GM23338 (cell line): ENCODE results near the gene ZNF662. TPM values are rescaled to one million over a fixed set of nuclear protein-coding genes. Genes with fewer than 3 reads are reported as not detected.

Experiments
- ATAC-seq: fragments of 200-7000 bp; cut with Tn5 transposase; 3 replicates; pipeline ENCODE4 v1.9.1; 2020
- DNase-seq: peaks from one replicate; pipeline ENCODE4 v3.0.0-alpha.2; 2015; ENCODE audit warnings: low spot score
- H2AFZ ChIP-seq: fragments of 200-600 bp; sonication (generic); 2 replicates; pipeline ENCODE4 v1.8.0; 2016; ENCODE audit warnings: antibody characterized with exemption, mild to moderate bottlenecking, moderate library complexity
- H3F3A ChIP-seq: fragments of 200-600 bp; sonication (generic); replicated peaks from 2 replicates; pipeline ENCODE4 v1.8.0; 2017; ENCODE audit warnings: antibody characterized with exemption, mixed run types, low read depth
- H3K27ac ChIP-seq: fragments of 200-600 bp; sonication (generic); 2 replicates; pipeline ENCODE4 v1.6.1; 2016; ENCODE audit warnings: low read depth
- H3K27me3 ChIP-seq: fragments of 200-600 bp; sonication (generic); 2 replicates; pipeline ENCODE4 v1.8.0; 2016; ENCODE audit warnings: mild to moderate bottlenecking, mixed run types, moderate library complexity; ENCODE audit not compliant: insufficient read depth
- H3K36me3 ChIP-seq: fragments of 200-600 bp; sonication (generic); 2 replicates; pipeline ENCODE4 v1.8.0; 2016; ENCODE audit warnings: mild to moderate bottlenecking; ENCODE audit not compliant: insufficient read depth
- H3K4me1 ChIP-seq: fragments of 200-600 bp; sonication (generic); 2 replicates; pipeline ENCODE4 v1.8.0; 2016; ENCODE audit warnings: mild to moderate bottlenecking, moderate library complexity; ENCODE audit not compliant: insufficient read depth
- H3K4me2 ChIP-seq: fragments of 200-600 bp; sonication (generic); 2 replicates; pipeline ENCODE4 v1.7.1; 2017; ENCODE audit warnings: mixed run types
- H3K4me3 ChIP-seq: fragments of 200-600 bp; sonication (generic); 2 replicates; pipeline ENCODE4 v1.6.1; 2016; ENCODE audit warnings: mixed run types
- H3K79me2 ChIP-seq: fragments of 200-600 bp; sonication (generic); replicated peaks from 2 replicates; pipeline ENCODE4 v1.8.0; 2017; ENCODE audit warnings: mild to moderate bottlenecking; ENCODE audit not compliant: insufficient read depth
- H3K9me2 ChIP-seq: fragments of 200-600 bp; sonication (generic); 2 replicates; pipeline ENCODE4 v1.8.0; 2017; ENCODE audit not compliant: insufficient read depth
- H4K20me1 ChIP-seq: fragments of 200-600 bp; sonication (generic); replicated peaks from 2 replicates; pipeline ENCODE4 v1.8.0; 2017; ENCODE audit warnings: mild to moderate bottlenecking; ENCODE audit not compliant: insufficient read depth
- H3K27ac Mint-ChIP-seq: 2 replicates; pipeline ENCODE4 v1.8.0; 2020; ENCODE audit warnings: inconsistent platforms, mild to moderate bottlenecking, moderate library complexity, mixed read lengths
- H3K27me3 Mint-ChIP-seq: 3 replicates; pipeline ENCODE4 v1.8.0; 2022; ENCODE audit warnings: low read depth, mild to moderate bottlenecking, moderate library complexity, mixed read lengths, inconsistent platforms; ENCODE audit not compliant: insufficient read depth, poor library complexity
- H3K36me3 Mint-ChIP-seq: 3 replicates; pipeline ENCODE4 v1.8.0; 2021; ENCODE audit warnings: low read depth, mild to moderate bottlenecking, inconsistent platforms, moderate library complexity, mixed read lengths
- H3K4me1 Mint-ChIP-seq: 3 replicates; pipeline ENCODE4 v1.8.0; 2020; ENCODE audit warnings: mild to moderate bottlenecking, inconsistent platforms, mixed read lengths
- H3K4me3 Mint-ChIP-seq: 3 replicates; pipeline ENCODE4 v1.8.0; 2021; ENCODE audit warnings: moderate library complexity, mild to moderate bottlenecking, inconsistent platforms, mixed read lengths
- H3K9me3 Mint-ChIP-seq: 3 replicates; pipeline ENCODE4 v1.8.0; 2020; ENCODE audit warnings: moderate library complexity, mild to moderate bottlenecking, inconsistent platforms, mixed read lengths
- EZH2 ChIP-seq: fragments of 200-600 bp; sonication (generic); IDR thresholded peaks from one replicate; pipeline ENCODE4 v1.8.0; 2017; ENCODE audit warnings: antibody characterized with exemption, mild to moderate bottlenecking, low read depth; ENCODE audit not compliant: unreplicated experiment
- NANOG ChIP-seq: IDR thresholded peaks from 2 replicates; pipeline ENCODE4 v1.6.1; 2016; ENCODE audit warnings: antibody characterized with exemption, borderline replicate concordance
- STAT1 ChIP-seq: IDR thresholded peaks from one replicate; pipeline ENCODE4 v1.6.1; 2016; ENCODE audit warnings: antibody characterized with exemption; ENCODE audit not compliant: unreplicated experiment
- ZNF331 ChIP-seq: fragments of 250-450 bp; sonication (Bioruptor Pico); IDR thresholded peaks from 2 replicates; pipeline ENCODE4 v1.5.0; 2020; ENCODE audit warnings: low read depth, mild to moderate bottlenecking, moderate library complexity
- polyA plus RNA-seq: library from polyadenylated mRNA; unstranded; fragments of >200 nt; fragmentation: Nextera tagmentation; extraction: Ambion mirVana; gene quantifications from 2 replicates; pipeline ENCODE4 v1.2.1, GENCODE V29; 2016
- total RNA-seq: library from RNA; depleted of rRNA; stranded (reverse); fragments of >200 nt; shearing (Covaris generic); gene quantifications from 2 replicates; pipeline ENCODE4 v1.2.3, GENCODE V29; 2014
- TF ChIP-seq, protein P1 (sequence below): fragments of 250-450 bp; sonication (Bioruptor Pico); IDR thresholded peaks from 2 replicates; pipeline ENCODE4 v1.5.0; 2020; ENCODE audit warnings: mild to moderate bottlenecking, moderate library complexity

ZNF662 gene
- total and polyA plus RNA-seq, 2 experiments from 2014 or later, result 0.84 to 1.5 TPM

DNA sequence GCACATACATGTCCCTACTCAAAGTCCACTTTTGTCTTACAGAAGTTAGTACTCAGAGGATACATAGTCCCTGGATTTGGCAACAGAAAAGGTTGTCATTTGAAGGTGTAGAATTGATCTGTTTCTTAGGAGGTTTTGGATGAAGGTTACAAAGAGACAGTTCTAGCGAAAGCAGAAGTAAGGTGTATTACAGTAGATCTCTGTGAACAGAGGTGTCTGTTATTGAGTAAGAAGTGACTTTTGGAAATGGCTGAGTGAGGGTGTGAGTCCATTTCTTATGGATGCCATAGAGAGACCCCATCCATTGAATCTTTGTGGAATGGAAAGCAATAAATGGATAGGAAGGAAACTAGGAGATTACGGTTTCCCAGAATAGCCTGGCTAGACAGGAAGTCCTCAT lies 5.6 kb downstream of the ZNF662 start:
- Mint-ChIP-seq H3K4me1 (peaks cover 2% of the 10 kb centered on the region; the same call in 1 of the 3 replicates), H3K27ac (no peak overlapping the region), H3K9me3 (peaks cover 57% of the 10 kb centered on the region), H3K4me3 (no peak overlapping the region), H3K36me3 (peaks cover 64% of the 10 kb centered on the region), H3K27me3 (peaks cover 12% of the 10 kb centered on the region)
- Histone ChIP-seq H3K9me2 (0 out of 2 replicates have a peak, but pooled peaks cover 3% of the 10 kb centered on the region), H3K27ac (no peak overlapping the region), H3K4me3 (no peak overlapping the region), H3K4me1 (no peaks in the 10 kb centered on the region), H3K4me2 (no peak overlapping the region), H3K27me3 (no peaks in the 10 kb centered on the region), H3F3A (no peaks in the 10 kb centered on the region), H4K20me1 (no peaks in the 10 kb centered on the region), H3K36me3 (peaks cover 29% of the 10 kb centered on the region), H2AFZ (no peak overlapping the region), H3K79me2 (no peaks in the 10 kb centered on the region)
- DNase-seq (no peak), ATAC-seq (no peak)
- TF ChIP-seq, protein P1, sequence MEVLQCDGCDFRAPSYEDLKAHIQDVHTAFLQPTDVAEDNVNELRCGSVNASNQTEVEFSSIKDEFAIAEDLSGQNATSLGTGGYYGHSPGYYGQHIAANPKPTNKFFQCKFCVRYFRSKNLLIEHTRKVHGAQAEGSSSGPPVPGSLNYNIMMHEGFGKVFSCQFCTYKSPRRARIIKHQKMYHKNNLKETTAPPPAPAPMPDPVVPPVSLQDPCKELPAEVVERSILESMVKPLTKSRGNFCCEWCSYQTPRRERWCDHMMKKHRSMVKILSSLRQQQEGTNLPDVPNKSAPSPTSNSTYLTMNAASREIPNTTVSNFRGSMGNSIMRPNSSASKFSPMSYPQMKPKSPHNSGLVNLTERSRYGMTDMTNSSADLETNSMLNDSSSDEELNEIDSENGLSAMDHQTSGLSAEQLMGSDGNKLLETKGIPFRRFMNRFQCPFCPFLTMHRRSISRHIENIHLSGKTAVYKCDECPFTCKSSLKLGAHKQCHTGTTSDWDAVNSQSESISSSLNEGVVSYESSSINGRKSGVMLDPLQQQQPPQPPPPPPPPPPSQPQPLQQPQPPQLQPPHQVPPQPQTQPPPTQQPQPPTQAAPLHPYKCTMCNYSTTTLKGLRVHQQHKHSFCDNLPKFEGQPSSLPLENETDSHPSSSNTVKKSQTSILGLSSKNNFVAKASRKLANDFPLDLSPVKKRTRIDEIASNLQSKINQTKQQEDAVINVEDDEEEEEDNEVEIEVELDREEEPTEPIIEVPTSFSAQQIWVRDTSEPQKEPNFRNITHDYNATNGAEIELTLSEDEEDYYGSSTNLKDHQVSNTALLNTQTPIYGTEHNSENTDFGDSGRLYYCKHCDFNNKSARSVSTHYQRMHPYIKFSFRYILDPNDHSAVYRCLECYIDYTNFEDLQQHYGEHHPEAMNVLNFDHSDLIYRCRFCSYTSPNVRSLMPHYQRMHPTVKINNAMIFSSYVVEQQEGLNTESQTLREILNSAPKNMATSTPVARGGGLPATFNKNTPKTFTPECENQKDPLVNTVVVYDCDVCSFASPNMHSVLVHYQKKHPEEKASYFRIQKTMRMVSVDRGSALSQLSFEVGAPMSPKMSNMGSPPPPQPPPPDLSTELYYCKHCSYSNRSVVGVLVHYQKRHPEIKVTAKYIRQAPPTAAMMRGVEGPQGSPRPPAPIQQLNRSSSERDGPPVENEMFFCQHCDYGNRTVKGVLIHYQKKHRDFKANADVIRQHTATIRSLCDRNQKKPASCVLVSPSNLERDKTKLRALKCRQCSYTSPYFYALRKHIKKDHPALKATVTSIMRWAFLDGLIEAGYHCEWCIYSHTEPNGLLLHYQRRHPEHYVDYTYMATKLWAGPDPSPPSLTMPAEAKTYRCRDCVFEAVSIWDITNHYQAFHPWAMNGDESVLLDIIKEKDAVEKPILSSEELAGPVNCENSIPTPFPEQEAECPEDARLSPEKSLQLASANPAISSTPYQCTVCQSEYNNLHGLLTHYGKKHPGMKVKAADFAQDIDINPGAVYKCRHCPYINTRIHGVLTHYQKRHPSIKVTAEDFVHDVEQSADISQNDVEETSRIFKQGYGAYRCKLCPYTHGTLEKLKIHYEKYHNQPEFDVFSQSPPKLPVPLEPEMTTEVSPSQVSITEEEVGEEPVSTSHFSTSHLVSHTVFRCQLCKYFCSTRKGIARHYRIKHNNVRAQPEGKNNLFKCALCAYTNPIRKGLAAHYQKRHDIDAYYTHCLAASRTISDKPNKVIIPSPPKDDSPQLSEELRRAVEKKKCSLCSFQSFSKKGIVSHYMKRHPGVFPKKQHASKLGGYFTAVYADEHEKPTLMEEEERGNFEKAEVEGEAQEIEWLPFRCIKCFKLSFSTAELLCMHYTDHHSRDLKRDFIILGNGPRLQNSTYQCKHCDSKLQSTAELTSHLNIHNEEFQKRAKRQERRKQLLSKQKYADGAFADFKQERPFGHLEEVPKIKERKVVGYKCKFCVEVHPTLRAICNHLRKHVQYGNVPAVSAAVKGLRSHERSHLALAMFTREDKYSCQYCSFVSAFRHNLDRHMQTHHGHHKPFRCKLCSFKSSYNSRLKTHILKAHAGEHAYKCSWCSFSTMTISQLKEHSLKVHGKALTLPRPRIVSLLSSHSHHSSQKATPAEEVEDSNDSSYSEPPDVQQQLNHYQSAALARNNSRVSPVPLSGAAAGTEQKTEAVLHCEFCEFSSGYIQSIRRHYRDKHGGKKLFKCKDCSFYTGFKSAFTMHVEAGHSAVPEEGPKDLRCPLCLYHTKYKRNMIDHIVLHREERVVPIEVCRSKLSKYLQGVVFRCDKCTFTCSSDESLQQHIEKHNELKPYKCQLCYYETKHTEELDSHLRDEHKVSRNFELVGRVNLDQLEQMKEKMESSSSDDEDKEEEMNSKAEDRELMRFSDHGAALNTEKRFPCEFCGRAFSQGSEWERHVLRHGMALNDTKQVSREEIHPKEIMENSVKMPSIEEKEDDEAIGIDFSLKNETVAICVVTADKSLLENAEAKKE, result no peak

DNA sequence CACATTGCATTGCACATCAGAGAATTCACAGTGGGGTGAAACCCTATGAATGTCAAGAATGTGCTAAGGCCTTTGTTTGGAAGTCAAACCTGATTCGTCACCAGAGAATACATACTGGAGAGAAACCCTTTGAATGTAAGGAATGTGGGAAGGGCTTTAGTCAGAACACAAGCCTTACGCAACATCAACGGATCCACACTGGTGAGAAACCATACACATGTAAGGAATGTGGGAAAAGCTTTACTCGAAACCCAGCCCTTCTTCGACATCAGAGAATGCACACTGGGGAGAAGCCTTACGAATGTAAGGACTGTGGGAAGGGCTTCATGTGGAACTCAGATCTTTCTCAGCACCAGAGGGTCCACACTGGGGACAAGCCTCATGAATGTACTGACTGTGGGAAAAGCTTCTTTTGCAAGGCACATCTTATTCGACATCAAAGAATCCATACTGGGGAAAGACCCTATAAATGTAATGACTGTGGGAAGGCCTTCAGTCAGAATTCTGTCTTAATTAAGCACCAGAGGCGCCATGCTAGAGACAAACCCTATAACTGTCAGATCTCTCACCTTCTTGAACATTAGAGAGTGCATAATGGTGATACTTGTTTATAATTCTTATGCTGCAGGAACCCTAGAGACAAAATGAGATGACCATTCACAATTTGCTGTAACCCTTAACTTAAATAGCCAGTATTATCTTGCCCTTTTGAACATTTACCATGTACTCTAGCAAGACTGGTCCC lies 9.0 kb downstream of the ZNF662 start:
- Mint-ChIP-seq H3K36me3 (peaks cover 71% of the 10 kb centered on the region), H3K4me3 (no peak overlapping the region), H3K27ac (no peak overlapping the region), H3K27me3 (peaks cover 7% of the 10 kb centered on the region), H3K9me3 (peaks cover 78% of the 10 kb centered on the region), H3K4me1 (no peaks in the 10 kb centered on the region)
- Histone ChIP-seq H3K4me3 (no peak overlapping the region; the same call in 1 of the 2 replicates), H3K27me3 (no peaks in the 10 kb centered on the region), H2AFZ (no peak overlapping the region), H3K4me2 (no peak overlapping the region), H3K36me3 (peaks cover 29% of the 10 kb centered on the region), H3K4me1 (no peaks in the 10 kb centered on the region), H4K20me1 (no peaks in the 10 kb centered on the region), H3K79me2 (no peaks in the 10 kb centered on the region), H3K27ac (no peak overlapping the region), H3F3A (no peaks in the 10 kb centered on the region), H3K9me2 (0 out of 2 replicates have a peak, but pooled peaks cover 3% of the 10 kb centered on the region)
- DNase-seq (peak; percentile 46), ATAC-seq (no peak)
- TF ChIP-seq EZH2, result no peak
- TF ChIP-seq STAT1, result no peak
- TF ChIP-seq, protein P1, result no peak
- no peak for TF ChIP-seq NANOG
- no peak for TF ChIP-seq ZNF331 (CRISPR knock-in tag)
